GM19193 (cell line): Measurements from ENCODE around the gene RFX3.

Experiments
- POLR2A ChIP-seq: IDR thresholded peaks from 4 replicates; pipeline ENCODE4 v1.6.1; 2011; ENCODE audit not compliant: insufficient read depth, insufficient read length; ENCODE audit errors: extremely low read depth

RFX3 gene

GRCh38 chr9:3441197-3441816 is 84.5 kb downstream of the RFX3 start:
- no peak for TF ChIP-seq POLR2A

GRCh38 chr9:3436629-3437420 is 89.0 kb downstream of the RFX3 start:
- no peak for TF ChIP-seq POLR2A

DNA sequence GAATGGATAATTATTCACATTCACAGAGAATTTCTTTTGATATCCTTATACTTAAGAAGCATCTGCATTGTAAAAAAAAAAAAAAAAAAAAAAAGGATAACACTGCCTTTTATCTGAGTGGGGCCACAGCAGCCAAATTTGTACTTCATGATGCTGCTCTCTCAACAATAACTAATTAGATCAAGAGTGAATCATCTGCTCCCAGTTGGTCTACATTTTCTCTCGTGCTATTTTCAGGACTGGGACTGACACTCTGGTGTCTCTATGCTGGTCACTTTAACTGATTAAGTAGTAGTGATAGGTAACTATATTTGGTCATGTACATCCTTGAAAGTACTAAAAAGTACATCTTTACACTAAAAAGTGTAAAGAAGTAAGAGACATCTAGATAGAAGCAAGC is 90.1 kb downstream of the RFX3 start:
- no peak for TF ChIP-seq POLR2A

DNA sequence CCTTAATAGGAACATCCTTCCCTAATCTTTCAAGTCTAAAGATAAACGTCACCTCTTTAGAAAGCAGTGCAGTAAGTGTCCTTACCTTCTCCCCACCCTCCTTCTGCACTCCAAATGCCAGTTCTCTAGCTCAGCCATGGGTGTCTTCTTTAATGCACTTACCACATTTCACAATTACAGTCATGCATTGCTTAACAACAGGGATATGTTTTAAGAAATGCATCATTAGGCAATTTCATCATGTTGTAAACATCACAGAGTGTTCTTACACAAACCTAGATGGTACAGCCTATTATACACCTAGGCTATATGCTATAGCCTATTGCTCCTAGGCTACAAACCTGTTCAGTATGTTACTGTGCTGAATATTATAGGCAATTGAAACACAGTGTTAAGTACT is 91.2 kb downstream of the RFX3 start:
- TF ChIP-seq POLR2A: no peak

- no peak for TF ChIP-seq POLR2A
These were observed 92.0 kb downstream of the RFX3 start for GRCh38 chr9:3433754-3434153.

DNA sequence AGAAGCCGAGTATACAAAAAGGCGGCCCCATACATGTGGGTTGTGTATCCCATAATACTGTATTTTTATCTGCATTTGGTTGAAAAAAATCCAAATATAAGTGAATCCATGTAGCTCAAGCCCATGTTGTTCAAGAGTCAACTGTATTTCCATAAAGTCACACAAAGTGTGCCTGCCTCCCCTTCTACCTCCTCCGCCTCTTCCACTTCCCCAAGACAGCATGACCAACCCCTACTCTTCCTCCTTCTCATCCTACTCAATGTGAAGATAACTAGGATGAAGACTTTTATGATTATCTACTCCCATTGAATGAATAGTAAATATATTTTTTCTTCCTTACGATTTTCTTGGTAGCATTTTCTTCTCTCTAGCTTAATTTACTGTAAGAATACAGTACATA is 92.7 kb downstream of the RFX3 start:
- no peak for TF ChIP-seq POLR2A

DNA sequence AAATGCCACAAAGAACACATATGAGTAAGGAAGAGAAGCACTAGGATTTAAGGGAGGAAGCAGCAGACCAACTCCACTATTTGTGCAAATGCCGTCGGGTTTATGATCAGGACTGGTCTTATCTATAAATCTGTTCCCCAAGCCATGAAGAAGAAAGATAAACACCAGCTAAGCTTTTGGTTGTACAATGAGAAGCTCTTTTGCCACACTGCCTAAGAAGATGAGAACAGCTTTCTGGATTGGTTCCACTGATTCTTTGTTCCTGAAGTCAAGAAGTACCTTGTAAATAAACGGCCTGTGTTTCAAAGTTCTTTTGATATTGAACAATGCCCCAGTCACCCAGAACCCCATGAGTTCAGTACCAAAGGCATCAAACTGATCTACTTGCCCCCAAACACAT is 93.9 kb downstream of the RFX3 start:
- no peak for TF ChIP-seq POLR2A

DNA sequence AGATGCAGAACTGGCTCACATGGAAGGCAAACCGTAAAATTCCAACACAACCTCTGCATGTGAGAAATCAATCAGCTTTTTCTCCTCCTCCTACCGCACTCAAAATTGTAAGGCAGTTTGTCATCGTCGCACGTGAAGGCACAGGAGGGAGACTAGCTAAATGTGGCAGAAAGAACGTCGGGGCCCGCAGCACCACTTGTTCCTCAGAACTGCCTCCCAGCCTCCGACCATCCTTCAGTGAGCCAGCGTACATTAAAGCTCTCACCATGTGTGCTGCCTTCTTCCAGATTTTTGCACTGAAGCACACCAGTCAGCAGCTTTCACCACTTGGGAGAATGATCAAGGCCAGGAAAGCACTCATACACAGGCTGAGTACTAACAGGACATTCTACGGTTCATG is 105.9 kb downstream of the RFX3 start:
- TF ChIP-seq POLR2A: no peak

DNA sequence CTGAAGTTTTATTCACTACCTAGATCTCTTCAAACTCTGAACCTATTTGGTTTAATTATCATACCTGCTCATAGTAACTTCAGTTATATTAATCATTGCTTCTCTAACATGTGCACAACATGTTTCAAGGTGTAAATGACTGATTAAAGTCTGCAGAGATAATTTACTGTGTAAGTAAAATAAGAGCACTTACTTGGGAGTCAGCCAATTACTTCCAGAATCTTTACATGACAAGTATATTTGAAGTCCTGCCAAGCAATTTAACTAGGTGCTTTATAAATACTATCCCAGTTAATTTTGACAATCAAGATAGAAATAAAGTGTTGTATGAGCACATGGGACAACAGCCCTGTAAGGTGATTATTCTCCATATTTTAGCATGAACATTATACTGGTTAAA is 109.9 kb downstream of the RFX3 start:
- no peak for TF ChIP-seq POLR2A

- no peak for TF ChIP-seq POLR2A
These were observed 111.8 kb downstream of the RFX3 start for GRCh38 chr9:3413984-3414383.

- TF ChIP-seq POLR2A: no peak
These were observed 115.3 kb downstream of the RFX3 start for GRCh38 chr9:3410461-3410860.

DNA sequence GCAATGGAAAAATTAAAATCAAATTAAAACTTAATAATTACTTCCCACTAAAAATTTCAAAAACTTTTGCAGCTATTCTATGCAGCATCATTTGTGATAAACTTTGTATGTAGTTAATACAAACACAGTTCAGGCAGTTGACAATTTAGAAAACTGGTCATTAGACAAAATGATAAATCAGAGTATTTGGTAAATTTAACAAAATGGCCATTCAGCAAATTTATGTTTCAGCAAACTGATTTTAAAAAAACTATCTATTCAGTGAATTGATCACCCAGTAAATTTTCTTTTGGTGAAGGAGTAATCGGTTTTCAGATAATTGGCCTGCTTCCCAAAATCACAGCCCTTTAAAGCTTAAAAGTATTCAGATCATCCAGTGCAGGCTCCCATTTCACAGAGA is 116.3 kb downstream of the RFX3 start:
- no peak for TF ChIP-seq POLR2A

DNA sequence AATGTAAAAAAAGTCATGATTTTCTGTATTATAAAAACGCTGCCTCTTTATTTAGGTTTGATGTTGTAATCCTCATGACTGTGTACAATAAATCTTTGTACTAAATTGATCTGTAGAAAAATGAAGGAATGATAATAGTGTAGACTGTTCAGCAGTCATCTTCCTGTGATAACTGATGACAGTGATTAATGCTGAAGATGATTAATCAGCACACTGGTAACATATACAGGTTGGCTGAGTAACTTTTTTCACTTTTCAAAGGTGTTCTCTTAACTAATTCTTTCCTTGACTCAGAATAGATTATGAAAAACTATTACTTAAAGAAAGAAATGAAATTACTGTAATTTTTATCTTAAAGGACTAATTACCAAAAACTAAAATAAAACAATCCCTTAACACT is 122.5 kb downstream of the RFX3 start:
- TF ChIP-seq POLR2A: no peak

- no peak for TF ChIP-seq POLR2A
These were observed 124.4 kb downstream of the RFX3 start for GRCh38 chr9:3401221-3401954.

DNA sequence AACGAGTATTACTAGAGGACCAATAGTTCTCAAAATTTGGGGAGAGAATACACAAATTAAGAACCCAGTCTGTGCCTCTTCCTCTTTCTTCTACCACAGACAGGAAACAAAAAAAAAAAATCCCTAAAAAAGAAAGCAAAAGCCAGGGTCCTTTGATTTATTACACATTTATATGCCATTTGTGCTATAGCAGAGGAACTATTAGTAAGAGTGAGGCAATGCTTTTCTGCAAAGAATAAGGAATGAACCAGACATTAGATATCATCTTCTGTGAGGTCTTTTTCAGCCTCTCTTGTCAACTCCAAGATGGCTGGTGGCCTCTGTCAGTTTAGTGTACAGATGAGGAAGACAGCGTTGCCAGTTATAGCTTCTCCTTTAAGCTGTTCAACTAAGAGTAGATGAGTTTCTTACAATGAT is 127.6 kb downstream of the RFX3 start:
- TF ChIP-seq POLR2A: no peak

- no peak for TF ChIP-seq POLR2A
These were observed 128.0 kb downstream of the RFX3 start for GRCh38 chr9:3397766-3398165.
